ENCODE data around the gene BAMBI.

DNA sequence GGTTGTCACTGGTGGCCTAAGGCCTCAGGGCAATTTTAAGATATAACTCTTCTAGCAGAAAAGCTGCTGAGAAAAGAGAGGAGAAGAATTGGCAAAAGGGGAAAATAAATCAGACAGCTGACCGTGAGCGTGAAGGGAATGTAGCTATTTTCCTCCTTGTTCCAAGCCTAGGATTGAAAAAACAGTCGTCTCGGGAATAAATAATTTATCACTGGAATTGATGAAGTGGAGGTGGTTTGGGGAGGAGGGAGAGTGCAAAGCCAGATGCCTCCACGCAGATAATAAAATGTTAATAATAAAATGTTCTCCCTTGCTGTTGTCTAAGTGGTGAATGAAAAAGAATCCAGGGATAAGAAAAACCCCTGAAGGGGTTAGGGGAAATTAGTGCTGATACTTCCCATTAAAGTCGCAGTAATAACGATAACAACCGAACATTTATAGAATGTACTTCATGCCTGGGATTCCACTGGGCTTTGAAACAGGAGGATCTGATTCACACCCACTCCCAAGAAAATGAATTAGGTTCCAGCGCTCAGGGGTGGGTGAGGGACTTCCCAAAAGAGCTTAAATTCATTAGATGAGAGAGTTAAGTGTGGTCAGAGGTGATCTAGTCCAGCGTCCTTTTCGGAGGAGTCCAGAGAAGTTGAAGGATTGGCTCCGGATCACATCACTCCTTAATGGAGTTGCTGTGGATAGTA is 27.3 kb downstream of the BAMBI start:
- TF ChIP-seq EP300 (IDR thresholded peaks at IDR 0.05) (no peak), POLR2A (IDR thresholded peaks at IDR 0.05) (no peak)
- TF ChIP-seq, protein P1, sequence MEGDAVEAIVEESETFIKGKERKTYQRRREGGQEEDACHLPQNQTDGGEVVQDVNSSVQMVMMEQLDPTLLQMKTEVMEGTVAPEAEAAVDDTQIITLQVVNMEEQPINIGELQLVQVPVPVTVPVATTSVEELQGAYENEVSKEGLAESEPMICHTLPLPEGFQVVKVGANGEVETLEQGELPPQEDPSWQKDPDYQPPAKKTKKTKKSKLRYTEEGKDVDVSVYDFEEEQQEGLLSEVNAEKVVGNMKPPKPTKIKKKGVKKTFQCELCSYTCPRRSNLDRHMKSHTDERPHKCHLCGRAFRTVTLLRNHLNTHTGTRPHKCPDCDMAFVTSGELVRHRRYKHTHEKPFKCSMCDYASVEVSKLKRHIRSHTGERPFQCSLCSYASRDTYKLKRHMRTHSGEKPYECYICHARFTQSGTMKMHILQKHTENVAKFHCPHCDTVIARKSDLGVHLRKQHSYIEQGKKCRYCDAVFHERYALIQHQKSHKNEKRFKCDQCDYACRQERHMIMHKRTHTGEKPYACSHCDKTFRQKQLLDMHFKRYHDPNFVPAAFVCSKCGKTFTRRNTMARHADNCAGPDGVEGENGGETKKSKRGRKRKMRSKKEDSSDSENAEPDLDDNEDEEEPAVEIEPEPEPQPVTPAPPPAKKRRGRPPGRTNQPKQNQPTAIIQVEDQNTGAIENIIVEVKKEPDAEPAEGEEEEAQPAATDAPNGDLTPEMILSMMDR (IDR thresholded peaks at IDR 0.05): no peak
